ENCODE results near the gene CLEC20A. TPM values are rescaled to one million over a fixed set of nuclear protein-coding genes. Genes with fewer than 3 reads are reported as not detected.

The CLEC20A gene
- total RNA-seq, 1 donor from 2014 or later = not detected

DNA sequence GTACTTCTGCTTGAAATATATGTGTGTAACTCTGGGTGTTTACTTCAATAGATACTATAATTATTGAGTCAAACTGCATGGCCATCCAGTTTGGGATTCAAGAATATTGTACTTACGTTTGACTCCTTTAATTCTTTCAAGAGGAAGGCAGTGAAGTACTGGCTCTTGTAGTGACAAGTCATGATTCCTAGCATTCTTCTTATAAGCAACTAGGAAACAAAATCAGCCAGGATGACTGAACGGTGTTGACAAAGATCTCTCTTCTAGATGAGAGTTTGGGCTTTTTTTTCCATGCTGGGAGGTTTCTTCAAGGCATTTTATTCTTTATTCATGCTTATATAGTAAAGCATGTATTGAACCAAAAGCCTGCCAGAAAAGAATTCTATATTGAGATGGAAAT is 58.3 kb downstream of the CLEC20A start:
- TF ChIP-seq, protein P1, sequence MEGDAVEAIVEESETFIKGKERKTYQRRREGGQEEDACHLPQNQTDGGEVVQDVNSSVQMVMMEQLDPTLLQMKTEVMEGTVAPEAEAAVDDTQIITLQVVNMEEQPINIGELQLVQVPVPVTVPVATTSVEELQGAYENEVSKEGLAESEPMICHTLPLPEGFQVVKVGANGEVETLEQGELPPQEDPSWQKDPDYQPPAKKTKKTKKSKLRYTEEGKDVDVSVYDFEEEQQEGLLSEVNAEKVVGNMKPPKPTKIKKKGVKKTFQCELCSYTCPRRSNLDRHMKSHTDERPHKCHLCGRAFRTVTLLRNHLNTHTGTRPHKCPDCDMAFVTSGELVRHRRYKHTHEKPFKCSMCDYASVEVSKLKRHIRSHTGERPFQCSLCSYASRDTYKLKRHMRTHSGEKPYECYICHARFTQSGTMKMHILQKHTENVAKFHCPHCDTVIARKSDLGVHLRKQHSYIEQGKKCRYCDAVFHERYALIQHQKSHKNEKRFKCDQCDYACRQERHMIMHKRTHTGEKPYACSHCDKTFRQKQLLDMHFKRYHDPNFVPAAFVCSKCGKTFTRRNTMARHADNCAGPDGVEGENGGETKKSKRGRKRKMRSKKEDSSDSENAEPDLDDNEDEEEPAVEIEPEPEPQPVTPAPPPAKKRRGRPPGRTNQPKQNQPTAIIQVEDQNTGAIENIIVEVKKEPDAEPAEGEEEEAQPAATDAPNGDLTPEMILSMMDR (IDR thresholded peaks at IDR 0.05; ENCODE audit: unreplicated experiment) = no peak
- Mint-ChIP-seq H3K9me3 (peaks cover 3% of the 10 kb centered on the region), H3K4me3 (no peak overlapping the region), H3K27ac (peak overlapping the region; percentile 66), H3K27me3 (ENCODE audit: low read depth) (no peaks in the 10 kb centered on the region), H3K4me1 (peaks cover 10% of the 10 kb centered on the region), H3K36me3 (peaks cover 26% of the 10 kb centered on the region)
- DNase-seq (ENCODE audit: low spot score in 2 of 2, unreplicated experiment in 2 of 2) = no peak

DNA sequence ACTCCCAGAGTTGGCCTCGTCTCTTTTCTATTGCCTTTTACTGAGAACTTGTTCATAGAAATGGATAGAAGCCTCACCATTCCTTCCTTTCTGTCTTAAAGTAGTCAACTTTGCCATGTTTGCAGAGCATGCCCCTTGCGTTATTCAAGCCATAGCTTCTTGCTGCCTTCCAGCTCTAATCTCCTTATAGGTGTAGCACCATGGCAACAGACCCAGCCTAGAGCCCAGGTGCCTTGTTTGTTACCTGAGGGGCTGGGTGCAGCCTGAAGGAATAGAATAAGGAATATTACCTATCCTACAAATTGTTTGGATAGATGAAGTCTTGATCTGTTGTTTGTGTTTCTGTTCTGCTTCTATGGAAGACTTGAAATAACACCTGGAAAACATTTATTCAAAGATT is 59.9 kb downstream of the CLEC20A start:
- H3K9me3 Mint-ChIP-seq = peaks cover 3% of the 10 kb centered on the region
- H3K4me3 Mint-ChIP-seq = no peak overlapping the region
- peaks cover 13% of the 10 kb centered on the region for H3K36me3 Mint-ChIP-seq
- no peak for DNase-seq (ENCODE audit: low spot score in 2 of 2, unreplicated experiment in 2 of 2)
- no peaks in the 10 kb centered on the region for H3K27me3 Mint-ChIP-seq (ENCODE audit: low read depth)
- H3K4me1 Mint-ChIP-seq = peaks cover 10% of the 10 kb centered on the region
- TF ChIP-seq, protein P1 (IDR thresholded peaks at IDR 0.05; ENCODE audit: unreplicated experiment) = no peak
- no peak overlapping the region for H3K27ac Mint-ChIP-seq

DNA sequence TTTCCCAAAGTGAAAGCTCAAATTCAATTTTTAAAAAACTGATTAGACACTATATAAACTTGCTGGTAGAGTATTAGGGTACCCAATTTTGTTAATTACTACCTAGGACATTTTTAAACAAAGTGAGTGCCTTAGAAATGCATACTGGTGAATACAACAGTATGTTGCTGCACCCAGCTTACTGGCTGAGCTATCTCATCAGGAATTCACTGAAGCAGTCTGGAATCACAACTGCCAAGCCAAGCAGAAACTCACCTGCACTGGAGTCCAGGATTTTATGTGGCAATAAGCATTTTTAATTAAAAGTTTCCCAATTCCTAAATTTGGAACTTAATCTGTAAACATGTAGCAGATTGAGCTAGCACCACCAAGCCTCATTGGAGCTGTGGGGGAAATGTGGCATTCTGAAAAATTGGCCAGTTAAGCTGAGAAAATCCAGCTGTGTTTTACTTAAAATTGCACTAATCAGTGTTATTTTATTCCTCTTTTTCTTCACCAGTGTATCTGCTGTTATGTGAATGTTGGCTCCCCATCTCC is 61.8 kb downstream of the CLEC20A start:
- Mint-ChIP-seq H3K27ac (no peak overlapping the region), H3K4me3 (no peak overlapping the region), H3K36me3 (no peaks in the 10 kb centered on the region), H3K4me1 (peaks cover 10% of the 10 kb centered on the region), H3K9me3 (no peaks in the 10 kb centered on the region), H3K27me3 (ENCODE audit: low read depth) (no peaks in the 10 kb centered on the region)
- TF ChIP-seq, protein P1 (IDR thresholded peaks at IDR 0.05; ENCODE audit: unreplicated experiment) = no peak
- no peak for DNase-seq (ENCODE audit: low spot score in 2 of 2, unreplicated experiment in 2 of 2)

DNA sequence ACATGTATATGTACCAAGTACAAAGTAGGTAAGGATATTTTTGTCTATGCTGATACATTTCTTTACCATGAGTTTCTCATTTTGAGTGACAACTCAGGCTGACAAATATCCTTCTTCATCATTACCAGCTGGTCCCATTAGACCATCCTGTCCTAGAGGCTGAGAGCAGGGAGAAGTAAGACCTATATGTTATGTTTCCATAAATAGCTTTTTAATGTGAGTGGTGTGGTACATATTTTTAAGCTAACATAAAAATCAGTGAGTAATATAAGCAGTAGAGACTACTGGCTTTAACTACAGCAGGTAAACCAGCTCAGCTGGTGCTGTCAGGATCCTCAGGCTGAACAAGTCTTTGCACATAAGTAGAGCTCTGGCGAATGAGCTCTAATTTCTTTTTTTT is 62.4 kb downstream of the CLEC20A start:
- H3K27ac Mint-ChIP-seq = peak overlapping the region; percentile 6
- H3K9me3 Mint-ChIP-seq = no peaks in the 10 kb centered on the region
- H3K4me1 Mint-ChIP-seq = peaks cover 10% of the 10 kb centered on the region
- no peak overlapping the region for H3K4me3 Mint-ChIP-seq
- TF ChIP-seq, protein P1 (IDR thresholded peaks at IDR 0.05; ENCODE audit: unreplicated experiment) = no peak
- DNase-seq (ENCODE audit: low spot score in 2 of 2, unreplicated experiment in 2 of 2) = no peak
- no peaks in the 10 kb centered on the region for H3K27me3 Mint-ChIP-seq (ENCODE audit: low read depth)
- no peaks in the 10 kb centered on the region for H3K36me3 Mint-ChIP-seq

Other genes starting within 250 kb of the CLEC20A start
- not detected in 3 replicates for gene TEX35, start 16.1 kb upstream of the CLEC20A start, total RNA-seq
- 45.3 to 51.6 TPM (median 50.9 TPM) in 3 replicates for gene RALGPS2, start 228.3 kb upstream of the CLEC20A start, total RNA-seq